SHP77 (cell line): ENCODE results near the gene ATP2B2.

ENCODE experiments used
- DNase-seq, 2 experiments: peaks; one replicate each; lab custom pipeline; 2025; lab: John Stamatoyannopoulos, UW

ATP2B2 gene

GRCh38 chr3:10278501-10278900 is 226.9 kb downstream of the ATP2B2 start:
- DNase-seq, result no peak

GRCh38 chr3:10277115-10277625 is 228.2 kb downstream of the ATP2B2 start:
- no peak for DNase-seq

GRCh38 chr3:10274601-10275000 is 230.8 kb downstream of the ATP2B2 start:
- DNase-seq, result no peak
